B cell (primary cell): ENCODE results near the gene TEX54. TPM values are rescaled to one million over a fixed set of nuclear protein-coding genes. Genes with fewer than 3 reads are reported as not detected.

Experiments
- ATAC-seq: fragments of 200-7000 bp; cut with Tn5 transposase; one replicate; pipeline ENCODE4 v1.10.0; 2021; ENCODE audit warnings: low read depth, mild to moderate bottlenecking, moderate number of reproducible peaks, moderate library complexity
- CTCF ChIA-PET: fragments of 350-600 bp; sonication (Branson Sonifier 250); formaldehyde crosslinking; loops from one replicate; lab custom pipeline; 2021; ENCODE audit warnings: antibody characterized with exemption, inconsistent platforms; lab: Charles Lee
- POLR2A ChIA-PET: fragments of 350-600 bp; sonication (Branson Sonifier 250); formaldehyde crosslinking; loops from one replicate; lab custom pipeline; 2021; ENCODE audit warnings: antibody characterized with exemption; lab: Charles Lee
- DNase-seq: peaks from one replicate; pipeline ENCODE4 v3.0.0; 2013
- H2AFZ ChIP-seq: 2 replicates; pipeline ENCODE4 v1.6.1; 2012; ENCODE audit warnings: mild to moderate bottlenecking, low read depth, low read length; ENCODE audit not compliant: insufficient read depth, poor library complexity, severe bottlenecking
- H3K27ac ChIP-seq, 2 donors: 1 replicate in 1 of 2; 2 replicates in 1 of 2; pipeline ENCODE4 v1.5.1; 2012 to 2013; ENCODE audit warnings: low read length in 2 of 2, mild to moderate bottlenecking in 2 of 2, moderate library complexity in 1 of 2
- H3K27me3 ChIP-seq, 4 experiments: fragments of 200-600 bp in 1 of 4; sonication (generic) in 1 of 4; replicated peaks in 1 of 4; 1 replicate in 2 of 4; 2 replicates in 2 of 4; pipeline versions ENCODE4 v1.6.1 to v1.7.0; 2013 to 2016; ENCODE audit warnings: low read length in 3 of 4, mild to moderate bottlenecking in 2 of 4, mixed read lengths in 1 of 4, moderate library complexity in 1 of 4; ENCODE audit not compliant: insufficient read depth in 4 of 4, control insufficient read depth in 3 of 4; ENCODE audit errors: control extremely low read depth in 1 of 4
- H3K36me3 ChIP-seq, 2 experiments: replicated peaks in 1 of 2; 1 replicate in 1 of 2; 2 replicates in 1 of 2; pipeline versions ENCODE4 v1.6.1 to v1.7.1; 2013; ENCODE audit warnings: low read length in 1 of 2; ENCODE audit not compliant: insufficient read depth in 2 of 2, control insufficient read depth in 1 of 2; ENCODE audit errors: control extremely low read depth in 1 of 2, extremely low read depth in 1 of 2
- H3K4me1 ChIP-seq, 2 donors: fragments of 200-600 bp in 1 of 2; sonication (generic) in 1 of 2; 1 replicate in 1 of 2; 2 replicates in 1 of 2; pipeline versions ENCODE4 v1.5.1 to v1.6.1; 2013 to 2017; ENCODE audit warnings: low read length in 2 of 2; ENCODE audit not compliant: control insufficient read depth in 2 of 2, insufficient read depth in 2 of 2
- H3K4me2 ChIP-seq: replicated peaks from 2 replicates; pipeline ENCODE3; 2012; ENCODE audit warnings: mild to moderate bottlenecking, low read depth, low read length; ENCODE audit not compliant: poor library complexity, severe bottlenecking
- H3K4me3 ChIP-seq, 5 experiments: fragments of 200-600 bp in 1 of 5; sonication (generic) in 1 of 5; 1 replicate in 3 of 5; 2 replicates in 2 of 5; pipeline versions ENCODE4 v1.5.1 to v1.7.0; 2011 to 2016; ENCODE audit warnings: low read length in 4 of 5, mild to moderate bottlenecking in 4 of 5, low read depth in 2 of 5, control low read depth in 1 of 5, moderate library complexity in 1 of 5; ENCODE audit not compliant: insufficient read depth in 1 of 5; ENCODE audit errors: control extremely low read depth in 1 of 5, extremely low read depth in 1 of 5
- H3K79me2 ChIP-seq: fragments of 200-600 bp; sonication (generic); one replicate; pipeline ENCODE4 v1.6.0; 2016; ENCODE audit warnings: low read length; ENCODE audit not compliant: control insufficient read depth, insufficient read depth
- H3K9ac ChIP-seq: fragments of 200-600 bp; sonication (generic); 2 replicates; pipeline ENCODE4 v1.6.1; 2017; ENCODE audit warnings: mild to moderate bottlenecking, low read length, moderate library complexity
- H3K9me3 ChIP-seq, 3 donors: one replicate each; pipeline versions ENCODE4 v1.6.1 to v1.7.1; 2013; ENCODE audit warnings: low read length in 2 of 3; ENCODE audit not compliant: control insufficient read depth in 2 of 3, insufficient read depth in 1 of 3; ENCODE audit errors: control extremely low read depth in 1 of 3
- H4K20me1 ChIP-seq: 2 replicates; pipeline ENCODE4 v1.6.0; 2012; ENCODE audit warnings: mild to moderate bottlenecking, low read length; ENCODE audit not compliant: insufficient read depth, control insufficient read depth, poor library complexity, severe bottlenecking
- H3K27ac Mint-ChIP-seq: one replicate; pipeline ENCODE4 v1.8.0; 2021; ENCODE audit warnings: mixed read lengths
- H3K27me3 Mint-ChIP-seq: one replicate; pipeline ENCODE4 v1.8.0; 2021; ENCODE audit warnings: mixed read lengths
- H3K4me1 Mint-ChIP-seq: one replicate; pipeline ENCODE4 v1.8.0; 2021; ENCODE audit warnings: mixed read lengths
- H3K4me3 Mint-ChIP-seq: one replicate; pipeline ENCODE4 v1.8.0; 2021; ENCODE audit warnings: mixed read lengths
- H3K9me3 Mint-ChIP-seq: one replicate; pipeline ENCODE4 v1.8.0; 2022; ENCODE audit warnings: mixed read lengths; ENCODE audit not compliant: insufficient read depth
- CTCF ChIP-seq: fragments of 200-600 bp; IDR thresholded peaks from one replicate; pipeline ENCODE4 v1.8.0; 2022; ENCODE audit warnings: antibody characterized with exemption, mild to moderate bottlenecking
- EZH2 ChIP-seq: IDR thresholded peaks from 2 replicates; pipeline ENCODE4 v1.6.1; 2012; ENCODE audit warnings: borderline replicate concordance, low read depth, mild to moderate bottlenecking, moderate library complexity, low read length; ENCODE audit not compliant: insufficient read depth, poor library complexity, severe bottlenecking
- WGBS: methylation state at CpG from one replicate; pipeline ENCODE4 v1.1.5; 2013; ENCODE audit warnings: missing lambda C conversion rate; ENCODE audit not compliant: insufficient coverage; 5-methylcytosine and 5-hydroxymethylcytosine counted together
- intact Hi-C: fragments of 100-400 bp; cut with micrococcal nuclease; formaldehyde crosslinking; loops from one replicate; pipeline ENCODE4 v1.10.0; 2022
- polyA plus RNA-seq: library from polyadenylated mRNA; depleted of rRNA; stranded (reverse); fragments of >200 nt; gene quantifications from 2 replicates; pipeline ENCODE4 v1.2.3, GENCODE V29; 2012
- total RNA-seq, 2 donors: library from RNA; stranded (reverse); fragments of 120-200 nt in 1 of 2; gene quantifications; 1 replicate in 1 of 2; 2 replicates in 1 of 2; pipeline versions ENCODE4 v1.2.3 to v1.2.4, GENCODE V29; 2013 to 2022

The TEX54 gene
- total and polyA plus RNA-seq, 2 donors (not counting 1 experiment from before 2014, with no cell fraction given) = 1.1 TPM; not detected in 1

- peaks cover 13% of the 10 kb centered on the region for H3K4me1 Mint-ChIP-seq
- intact Hi-C loops = no loop called here
- 98% methylated on average over 5 of the region's 6 CpGs for WGBS
- ChIA-PET POLR2A (interaction anchor here (0.7 kb wide), 1 partner anchor 475 kb away, joined by 3 read pairs; no protein-coding TSS in a partner anchor), CTCF (no interaction called here)
- H3K79me2 ChIP-seq = peaks cover 14% of the 10 kb centered on the region
- no peak for ATAC-seq
- no peak for DNase-seq
- H4K20me1 ChIP-seq = peaks cover 4% of the 10 kb centered on the region
- H3K36me3 ChIP-seq = peaks cover 0 to 2% of the 10 kb centered on the region in 2 experiments
- H3K27me3 Mint-ChIP-seq = no peaks in the 10 kb centered on the region
- H3K4me1 ChIP-seq = peaks cover 10 to 16% of the 10 kb centered on the region in 2 donors
- no peaks in the 10 kb centered on the region for H3K27me3 ChIP-seq
- no peak overlapping the region for H3K27ac ChIP-seq
- no peak overlapping the region for H3K4me2 ChIP-seq
- no peak overlapping the region for H3K9ac ChIP-seq
- no peak overlapping the region for H2AFZ ChIP-seq
- no peak overlapping the region for H3K4me3 ChIP-seq
- H3K4me3 Mint-ChIP-seq = no peak overlapping the region
- no peaks in the 10 kb centered on the region for H3K9me3 ChIP-seq
- no peak overlapping the region for H3K27ac Mint-ChIP-seq
- no peaks in the 10 kb centered on the region for H3K9me3 Mint-ChIP-seq
- TF ChIP-seq CTCF = no peak
- TF ChIP-seq EZH2 = no peak
These were observed 44.1 kb upstream of the TEX54 start for GRCh38 chr11:62876712-62877111.

GRCh38 chr11:62875698-62876478, 43.2 kb upstream of the TEX54 start:
- ChIA-PET CTCF (interaction anchor here (0.7 to 1.3 kb wide), 2 partner anchors 90 to 103 kb away, joined by 3 to 4 read pairs; no protein-coding TSS in a partner anchor), POLR2A (no interaction called here)
- H3K9me3 ChIP-seq = no peaks in the 10 kb centered on the region
- no peak overlapping the region for H3K4me3 ChIP-seq
- DNase-seq (no peak), ATAC-seq (no peak)
- intact Hi-C loops = no loop called here
- H3K9ac ChIP-seq = no peak overlapping the region
- WGBS = 96% methylated on average over 4 of the region's 7 CpGs
- Mint-ChIP-seq H3K27ac (no peak overlapping the region), H3K27me3 (no peaks in the 10 kb centered on the region), H3K4me3 (no peak overlapping the region), H3K4me1 (peaks cover 11% of the 10 kb centered on the region), H3K9me3 (no peaks in the 10 kb centered on the region)
- H3K36me3 ChIP-seq = peaks cover 0 to 2% of the 10 kb centered on the region in 2 experiments
- H3K27ac ChIP-seq = no peak overlapping the region
- H3K4me2 ChIP-seq = no peak overlapping the region
- H3K79me2 ChIP-seq = peaks cover 10% of the 10 kb centered on the region
- H2AFZ ChIP-seq = no peak overlapping the region
- no peaks in the 10 kb centered on the region for H3K27me3 ChIP-seq
- no peaks in the 10 kb centered on the region for H4K20me1 ChIP-seq
- peaks cover 9 to 13% of the 10 kb centered on the region in 2 donors for H3K4me1 ChIP-seq
- TF ChIP-seq EZH2 (no peak), CTCF (no peak)
